ENCODE data around the gene CREB3L1.

- TF ChIP-seq CTCF (IDR thresholded peaks at IDR 0.05), result no peak
- TF ChIP-seq POLR2A (IDR thresholded peaks at IDR 0.05; ENCODE audit: low read depth), result no peak
- no peak for TF ChIP-seq POLR2AphosphoS5 (IDR thresholded peaks at IDR 0.05)
- TF ChIP-seq EP300 (IDR thresholded peaks at IDR 0.05), result no peak
Measured at GRCh38 chr11:46235777-46236688, 41.4 kb upstream of the CREB3L1 start.

Measured in esophagus muscularis mucosa (tissue), 4 donors.